ENCODE measurements around the gene DDX6. TPM values are rescaled to one million over a fixed set of nuclear protein-coding genes. Genes with fewer than 3 reads are reported as not detected.
"Not testable (repeated sequence)": the region's sequence is repeated elsewhere in the genome, so short reads cannot be mapped to it uniquely, and the experiment has no call there.

The DDX6 gene
- total RNA-seq, 4 donors from 2014 or later = 88.1 to 130 (median 91.2) TPM

DNA sequence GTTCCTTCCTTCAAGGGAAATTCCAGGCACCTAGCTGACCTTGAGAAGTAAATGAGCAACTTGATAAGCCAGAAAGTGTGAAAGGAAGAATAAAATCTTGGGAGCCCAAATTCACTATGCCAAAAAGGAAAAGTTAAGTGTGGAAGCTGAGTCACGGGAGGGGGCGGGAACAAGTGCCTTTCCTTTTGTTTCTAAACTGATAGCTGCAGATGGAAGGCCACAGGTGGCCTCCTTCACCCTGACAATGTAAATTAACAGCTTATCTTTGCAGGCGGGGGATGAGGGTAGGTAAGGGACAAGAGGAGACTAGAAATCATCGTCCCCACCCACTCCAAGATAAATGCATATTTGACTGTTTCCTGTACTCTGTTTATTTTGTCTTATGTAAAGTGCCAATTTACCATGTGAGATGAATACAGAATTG is 75.1 kb downstream of the DDX6 start:
- no peaks in the 10 kb centered on the region for H3K9me3 ChIP-seq
- no peaks in the 10 kb centered on the region for H3K36me3 ChIP-seq
- WGBS = 66% methylated on average over 4 of the region's 4 CpGs
- no peak overlapping the region for H3K27ac ChIP-seq
- no peaks in the 10 kb centered on the region for H3K4me1 ChIP-seq
- no peaks in the 10 kb centered on the region for H3K27me3 ChIP-seq
- no peak for TF ChIP-seq CTCF (IDR thresholded peaks at IDR 0.05)
- TF ChIP-seq POLR2A (IDR thresholded peaks at IDR 0.05) = no peak
- TF ChIP-seq POLR2AphosphoS5 (IDR thresholded peaks at IDR 0.05) = no peak
- TF ChIP-seq EP300 (IDR thresholded peaks at IDR 0.05) = no peak
- no peak for DNase-seq (ENCODE audit: low spot score in 2 of 2)
- no peak overlapping the region for H3K4me3 ChIP-seq

DNA sequence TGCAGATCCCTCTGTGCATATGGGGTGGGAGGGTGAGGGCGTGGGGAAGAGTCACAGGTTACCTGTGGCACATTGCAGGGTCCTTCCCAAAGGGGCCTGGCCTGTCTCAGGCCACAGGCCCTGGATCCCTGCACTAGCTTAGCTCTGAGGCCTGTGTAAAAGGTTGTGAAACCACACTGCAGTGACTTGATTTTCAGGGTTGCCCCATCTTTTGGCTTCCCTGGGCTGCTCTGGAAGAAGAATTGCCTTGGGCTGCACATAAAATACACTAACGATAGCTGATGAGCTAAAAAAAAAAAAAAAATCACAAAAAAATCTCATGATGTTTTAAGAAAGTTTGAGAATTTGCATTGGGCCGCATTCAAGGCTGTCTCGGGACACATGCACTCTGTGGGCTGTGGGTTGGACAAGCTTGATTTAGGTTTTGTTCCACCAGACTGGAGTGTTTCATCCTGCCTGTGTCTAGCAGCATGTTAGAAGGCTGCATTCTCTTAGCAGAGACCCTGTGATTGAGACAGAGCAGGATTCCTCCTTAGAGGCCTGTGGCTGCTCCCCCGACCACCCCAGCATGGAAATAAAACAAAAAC is 75.6 kb downstream of the DDX6 start:
- H3K4me3 ChIP-seq = no peak overlapping the region
- no peak for TF ChIP-seq POLR2AphosphoS5 (IDR thresholded peaks at IDR 0.05)
- H3K27ac ChIP-seq = no peak overlapping the region
- no peaks in the 10 kb centered on the region for H3K27me3 ChIP-seq
- no peaks in the 10 kb centered on the region for H3K9me3 ChIP-seq
- WGBS = 72% methylated on average over 5 of the region's 5 CpGs
- H3K4me1 ChIP-seq = no peaks in the 10 kb centered on the region
- DNase-seq (ENCODE audit: low spot score in 2 of 2) = no peak
- no peaks in the 10 kb centered on the region for H3K36me3 ChIP-seq

GRCh38 chr11:118714816-118715215 is 76.1 kb downstream of the DDX6 start:
- Histone ChIP-seq H3K27me3 (no peaks in the 10 kb centered on the region), H3K4me3 (no peak overlapping the region), H3K27ac (no peak overlapping the region), H3K9me3 (no peaks in the 10 kb centered on the region), H3K4me1 (no peaks in the 10 kb centered on the region), H3K36me3 (no peaks in the 10 kb centered on the region)
- no peak for TF ChIP-seq EP300 (IDR thresholded peaks at IDR 0.05)
- TF ChIP-seq POLR2A (IDR thresholded peaks at IDR 0.05) = no peak
- no peak for TF ChIP-seq CTCF (IDR thresholded peaks at IDR 0.05)
- no peak for TF ChIP-seq POLR2AphosphoS5 (IDR thresholded peaks at IDR 0.05)
- DNase-seq (ENCODE audit: low spot score in 2 of 2) = no peak

GRCh38 chr11:118714416-118714815 is 76.5 kb downstream of the DDX6 start:
- H3K9me3 ChIP-seq; H3K4me3 ChIP-seq; DNase-seq (ENCODE audit: low spot score in 2 of 2); H3K27ac ChIP-seq; H3K36me3 ChIP-seq; H3K27me3 ChIP-seq; H3K4me1 ChIP-seq: not testable (repeated sequence)
- WGBS = 88% methylated on average over 5 of the region's 5 CpGs

DNA sequence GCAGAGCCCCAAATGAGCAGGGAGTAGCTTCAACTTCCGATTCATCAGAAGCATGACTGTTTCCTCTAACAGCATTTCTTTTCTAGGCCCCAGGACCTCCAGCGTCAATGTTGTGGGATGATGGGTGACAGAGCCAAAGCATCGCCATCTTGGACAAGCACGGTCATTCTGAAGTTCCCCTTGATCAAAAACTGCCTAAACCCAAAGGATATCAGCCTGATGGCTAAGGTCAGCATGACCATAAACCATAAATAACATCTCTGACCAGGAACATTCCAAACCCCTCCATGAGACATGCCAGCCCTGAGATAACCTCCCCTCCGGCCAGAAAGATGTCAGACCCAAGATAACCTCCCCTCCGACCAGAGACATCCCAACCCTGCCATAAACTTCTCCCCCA is 82.7 kb downstream of the DDX6 start:
- Histone ChIP-seq H3K4me3 (no peak overlapping the region), H3K4me1 (peaks cover 7% of the 10 kb centered on the region), H3K36me3 (no peaks in the 10 kb centered on the region), H3K27me3 (no peaks in the 10 kb centered on the region), H3K9me3 (no peaks in the 10 kb centered on the region), H3K27ac (no peak overlapping the region)
- no peak for DNase-seq (ENCODE audit: low spot score in 2 of 2)
- WGBS = 78% methylated on average over 6 of the region's 6 CpGs
- no peak for TF ChIP-seq POLR2A (IDR thresholded peaks at IDR 0.05)
- TF ChIP-seq POLR2AphosphoS5 (IDR thresholded peaks at IDR 0.05) = no peak
- no peak for TF ChIP-seq EP300 (IDR thresholded peaks at IDR 0.05)
- no peak for TF ChIP-seq CTCF (IDR thresholded peaks at IDR 0.05)

DNA sequence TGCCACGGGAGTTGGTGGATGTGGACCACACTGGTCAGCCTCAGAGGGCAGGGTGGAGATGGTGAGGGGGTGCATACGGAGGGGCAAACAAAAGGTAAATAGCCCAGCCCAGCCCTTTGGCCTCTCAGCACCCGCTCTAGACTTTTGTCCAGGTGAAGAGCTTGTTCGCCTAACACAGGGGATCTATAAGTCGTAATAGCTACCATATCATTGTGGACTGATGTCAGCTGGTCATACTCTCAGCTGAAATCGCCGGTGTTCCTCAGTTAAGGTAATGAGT is 84.5 kb downstream of the DDX6 start:
- no peaks in the 10 kb centered on the region for H3K9me3 ChIP-seq
- 93% methylated on average over 7 of the region's 7 CpGs for WGBS
- no peak overlapping the region for H3K4me3 ChIP-seq
- TF ChIP-seq POLR2AphosphoS5 (IDR thresholded peaks at IDR 0.05) (no peak), EP300 (IDR thresholded peaks at IDR 0.05) (no peak), CTCF (IDR thresholded peaks at IDR 0.05) (no peak), POLR2A (IDR thresholded peaks at IDR 0.05) (no peak)
- H3K4me1 ChIP-seq = peaks cover 7% of the 10 kb centered on the region
- no peaks in the 10 kb centered on the region for H3K27me3 ChIP-seq
- no peaks in the 10 kb centered on the region for H3K36me3 ChIP-seq
- DNase-seq (ENCODE audit: low spot score in 2 of 2) = no peak
- no peak overlapping the region for H3K27ac ChIP-seq
